ENCODE results near the gene SAMD13.

- TF ChIP-seq JUND (IDR thresholded peaks at IDR 0.05) (peak in 1 of 2 donors; percentile 61), RAD21 (IDR thresholded peaks at IDR 0.05) (peak in 1 of 2 donors; percentile 31), CTCF (IDR thresholded peaks at IDR 0.05; ENCODE audit: low read depth, low read length, missing input control) (no peak), ATF3 (IDR thresholded peaks at IDR 0.05) (no peak), YY1 (IDR thresholded peaks at IDR 0.05) (peak; percentile 64), FOXA1 (IDR thresholded peaks at IDR 0.05) (peak; percentile 48), MAX (IDR thresholded peaks at IDR 0.05) (peak; percentile 8), GABPA (IDR thresholded peaks at IDR 0.05 in 1 of 2, conservative IDR thresholded peaks at IDR 0.05 in 1 of 2) (no peak)
These were observed 40.5 kb upstream of the SAMD13 start for GRCh38 chr1:84260852-84261518.
